ENCODE results near the gene GABRG3. TPM values are rescaled to one million over a fixed set of nuclear protein-coding genes. Genes with fewer than 3 reads are reported as not detected.

GABRG3 gene
- total RNA-seq, 1 experiment from 2014 or later: not detected

- H3K9me3 ChIP-seq (ENCODE audit: low read length): peaks cover 44% of the 10 kb centered on the region
- H3K79me2 ChIP-seq (ENCODE audit: low read length): no peaks in the 10 kb centered on the region
- H2AFZ ChIP-seq (ENCODE audit: low read length): no peak overlapping the region
- no peak overlapping the region for H3K4me2 ChIP-seq (ENCODE audit: low read depth, low read length, poor library complexity, severe bottlenecking)
- H3K4me3 ChIP-seq (ENCODE audit: low read length): no peak overlapping the region
- H3K36me3 ChIP-seq (ENCODE audit: insufficient read depth, low read length): no peaks in the 10 kb centered on the region
- H3K9me2 ChIP-seq (replicated peaks; ENCODE audit: insufficient read depth, low read length): no peaks in the 10 kb centered on the region
- no peak for DNase-seq
- no peaks in the 10 kb centered on the region for H3K4me1 ChIP-seq (ENCODE audit: low read length)
- H4K20me1 ChIP-seq (ENCODE audit: insufficient read depth, low read depth, low read length): no peaks in the 10 kb centered on the region
- no peaks in the 10 kb centered on the region for H3K27me3 ChIP-seq (ENCODE audit: low read length)
- no peak overlapping the region for H3K27ac ChIP-seq (ENCODE audit: low read length)
- no peak overlapping the region for H3K9ac ChIP-seq (ENCODE audit: low read length)
These were observed 289.5 kb downstream of the GABRG3 start for GRCh38 chr15:27260523-27260922.

DNA sequence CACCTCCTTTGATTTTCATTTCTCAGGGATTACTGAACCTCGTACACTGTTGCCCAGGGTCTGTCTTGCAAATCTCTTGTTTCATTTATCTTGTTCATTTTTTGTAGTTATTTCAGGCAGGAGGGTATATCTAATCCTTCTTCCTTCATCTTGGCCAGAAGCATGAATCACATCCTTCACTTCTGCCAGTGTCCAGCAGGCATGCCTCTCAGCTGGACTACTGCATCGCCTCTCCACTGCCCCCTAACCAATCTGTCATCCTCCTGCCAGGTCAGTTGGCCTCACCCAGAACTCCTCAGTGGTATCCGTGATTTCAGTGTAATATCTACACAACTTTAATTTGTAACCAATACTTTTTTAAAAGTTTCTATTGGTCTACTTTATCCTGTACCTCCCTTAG is 297.9 kb downstream of the GABRG3 start:
- no peak overlapping the region for H3K4me3 ChIP-seq (ENCODE audit: low read length)
- H2AFZ ChIP-seq (ENCODE audit: low read length): no peak overlapping the region
- H3K4me2 ChIP-seq (ENCODE audit: low read depth, low read length, poor library complexity, severe bottlenecking): no peak overlapping the region
- H4K20me1 ChIP-seq (ENCODE audit: insufficient read depth, low read depth, low read length): no peaks in the 10 kb centered on the region
- H3K79me2 ChIP-seq (ENCODE audit: low read length): no peaks in the 10 kb centered on the region
- no peak for DNase-seq
- H3K27me3 ChIP-seq (ENCODE audit: low read length): no peaks in the 10 kb centered on the region
- H3K9ac ChIP-seq (ENCODE audit: low read length): no peak overlapping the region
- no peaks in the 10 kb centered on the region for H3K36me3 ChIP-seq (ENCODE audit: insufficient read depth, low read length)
- H3K9me2 ChIP-seq (replicated peaks; ENCODE audit: insufficient read depth, low read length): no peaks in the 10 kb centered on the region
- peaks cover 32% of the 10 kb centered on the region for H3K9me3 ChIP-seq (ENCODE audit: low read length)
- H3K4me1 ChIP-seq (ENCODE audit: low read length): no peaks in the 10 kb centered on the region
- H3K27ac ChIP-seq (ENCODE audit: low read length): no peak overlapping the region

DNA sequence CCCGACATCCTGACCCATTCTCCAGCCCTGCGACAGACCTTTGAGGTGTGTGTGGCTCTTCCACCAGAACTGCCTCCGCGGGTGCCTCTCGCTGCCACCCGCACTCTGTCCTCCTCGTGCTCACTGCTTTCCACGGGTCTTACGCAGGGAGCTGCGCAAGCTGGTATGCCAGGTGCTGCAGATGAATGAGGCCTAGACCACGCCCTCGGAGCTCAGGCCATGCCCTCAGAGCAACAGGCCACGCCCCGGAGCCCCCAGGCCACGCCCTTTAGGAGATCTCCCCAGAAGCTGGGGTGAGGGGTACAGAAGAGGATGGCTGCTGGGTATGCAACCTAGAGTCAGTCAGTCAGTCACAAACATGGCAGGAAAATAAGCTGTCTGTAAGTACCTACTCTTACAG is 300.3 kb downstream of the GABRG3 start:
- no peaks in the 10 kb centered on the region for H3K27me3 ChIP-seq (ENCODE audit: low read length)
- no peaks in the 10 kb centered on the region for H3K79me2 ChIP-seq (ENCODE audit: low read length)
- H3K9me3 ChIP-seq (ENCODE audit: low read length): peaks cover 30% of the 10 kb centered on the region
- no peak overlapping the region for H3K4me3 ChIP-seq (ENCODE audit: low read length)
- H3K4me2 ChIP-seq (ENCODE audit: low read depth, low read length, poor library complexity, severe bottlenecking): no peak overlapping the region
- H3K36me3 ChIP-seq (ENCODE audit: insufficient read depth, low read length): no peaks in the 10 kb centered on the region
- H3K27ac ChIP-seq (ENCODE audit: low read length): no peak overlapping the region
- no peak overlapping the region for H2AFZ ChIP-seq (ENCODE audit: low read length)
- no peaks in the 10 kb centered on the region for H4K20me1 ChIP-seq (ENCODE audit: insufficient read depth, low read depth, low read length)
- no peaks in the 10 kb centered on the region for H3K9me2 ChIP-seq (replicated peaks; ENCODE audit: insufficient read depth, low read length)
- H3K9ac ChIP-seq (ENCODE audit: low read length): no peak overlapping the region
- no peak for DNase-seq
- H3K4me1 ChIP-seq (ENCODE audit: low read length): no peaks in the 10 kb centered on the region

DNA sequence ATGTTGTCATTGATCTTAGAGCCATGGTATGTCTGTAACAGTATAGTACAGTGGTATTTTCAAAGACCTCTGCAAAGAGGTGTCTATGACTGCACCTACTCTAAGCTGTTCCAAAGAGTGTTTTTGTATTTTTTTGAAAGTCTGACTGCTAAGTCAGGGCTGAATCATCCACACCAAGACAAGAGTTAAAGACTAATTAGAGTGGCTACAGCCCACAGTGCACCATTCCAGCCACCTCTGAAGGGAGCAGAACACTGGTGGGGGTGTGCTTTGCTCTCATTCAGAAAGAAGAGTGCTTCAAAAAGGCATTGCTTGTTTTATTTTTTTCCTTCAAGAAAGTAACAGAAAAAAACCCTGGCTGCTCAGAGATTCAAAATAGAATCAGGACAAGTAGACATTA is 301.4 kb downstream of the GABRG3 start:
- no peaks in the 10 kb centered on the region for H3K79me2 ChIP-seq (ENCODE audit: low read length)
- H3K36me3 ChIP-seq (ENCODE audit: insufficient read depth, low read length): no peaks in the 10 kb centered on the region
- H3K9me2 ChIP-seq (replicated peaks; ENCODE audit: insufficient read depth, low read length): no peaks in the 10 kb centered on the region
- DNase-seq: no peak
- H3K27ac ChIP-seq (ENCODE audit: low read length): no peak overlapping the region
- no peaks in the 10 kb centered on the region for H3K4me1 ChIP-seq (ENCODE audit: low read length)
- no peak overlapping the region for H3K9ac ChIP-seq (ENCODE audit: low read length)
- no peaks in the 10 kb centered on the region for H3K27me3 ChIP-seq (ENCODE audit: low read length)
- H3K9me3 ChIP-seq (ENCODE audit: low read length): peaks cover 26% of the 10 kb centered on the region
- no peak overlapping the region for H2AFZ ChIP-seq (ENCODE audit: low read length)
- H3K4me3 ChIP-seq (ENCODE audit: low read length): no peak overlapping the region
- no peaks in the 10 kb centered on the region for H4K20me1 ChIP-seq (ENCODE audit: insufficient read depth, low read depth, low read length)
- H3K4me2 ChIP-seq (ENCODE audit: low read depth, low read length, poor library complexity, severe bottlenecking): no peak overlapping the region

GRCh38 chr15:27273506-27273905 is 302.5 kb downstream of the GABRG3 start:
- Histone ChIP-seq H2AFZ (ENCODE audit: low read length) (no peak overlapping the region), H3K4me2 (ENCODE audit: low read depth, low read length, poor library complexity, severe bottlenecking) (no peak overlapping the region), H3K9me2 (replicated peaks; ENCODE audit: insufficient read depth, low read length) (no peaks in the 10 kb centered on the region), H3K36me3 (ENCODE audit: insufficient read depth, low read length) (no peaks in the 10 kb centered on the region), H3K4me3 (ENCODE audit: low read length) (no peak overlapping the region), H3K9ac (ENCODE audit: low read length) (no peak overlapping the region), H3K27me3 (ENCODE audit: low read length) (no peaks in the 10 kb centered on the region), H3K79me2 (ENCODE audit: low read length) (no peaks in the 10 kb centered on the region), H3K4me1 (ENCODE audit: low read length) (no peaks in the 10 kb centered on the region), H3K27ac (ENCODE audit: low read length) (no peak overlapping the region), H3K9me3 (ENCODE audit: low read length) (peaks cover 24% of the 10 kb centered on the region), H4K20me1 (ENCODE audit: insufficient read depth, low read depth, low read length) (no peaks in the 10 kb centered on the region)
- DNase-seq: no peak

GRCh38 chr15:27278761-27279160 is 307.8 kb downstream of the GABRG3 start:
- Histone ChIP-seq H2AFZ (ENCODE audit: low read length) (no peak overlapping the region), H3K4me3 (ENCODE audit: low read length) (no peak overlapping the region), H3K9ac (ENCODE audit: low read length) (no peak overlapping the region), H3K9me3 (ENCODE audit: low read length) (peaks cover 25% of the 10 kb centered on the region), H3K27ac (ENCODE audit: low read length) (no peak overlapping the region), H4K20me1 (ENCODE audit: insufficient read depth, low read depth, low read length) (no peaks in the 10 kb centered on the region), H3K4me1 (ENCODE audit: low read length) (no peaks in the 10 kb centered on the region), H3K27me3 (ENCODE audit: low read length) (no peaks in the 10 kb centered on the region), H3K9me2 (replicated peaks; ENCODE audit: insufficient read depth, low read length) (no peaks in the 10 kb centered on the region), H3K4me2 (ENCODE audit: low read depth, low read length, poor library complexity, severe bottlenecking) (no peak overlapping the region), H3K36me3 (ENCODE audit: insufficient read depth, low read length) (no peaks in the 10 kb centered on the region), H3K79me2 (ENCODE audit: low read length) (no peaks in the 10 kb centered on the region)
- no peak for DNase-seq

GRCh38 chr15:27292641-27293040 is 321.7 kb downstream of the GABRG3 start:
- H3K27me3 ChIP-seq (ENCODE audit: low read length): no peaks in the 10 kb centered on the region
- DNase-seq: no peak
- H3K9ac ChIP-seq (ENCODE audit: low read length): no peak overlapping the region
- no peak overlapping the region for H3K27ac ChIP-seq (ENCODE audit: low read length)
- H3K9me3 ChIP-seq (ENCODE audit: low read length): peaks cover 30% of the 10 kb centered on the region
- H3K4me3 ChIP-seq (ENCODE audit: low read length): no peak overlapping the region
- no peak overlapping the region for H3K4me2 ChIP-seq (ENCODE audit: low read depth, low read length, poor library complexity, severe bottlenecking)
- no peaks in the 10 kb centered on the region for H3K9me2 ChIP-seq (replicated peaks; ENCODE audit: insufficient read depth, low read length)
- H2AFZ ChIP-seq (ENCODE audit: low read length): no peak overlapping the region
- no peaks in the 10 kb centered on the region for H4K20me1 ChIP-seq (ENCODE audit: insufficient read depth, low read depth, low read length)
- H3K4me1 ChIP-seq (ENCODE audit: low read length): no peaks in the 10 kb centered on the region
- H3K79me2 ChIP-seq (ENCODE audit: low read length): no peaks in the 10 kb centered on the region
- no peaks in the 10 kb centered on the region for H3K36me3 ChIP-seq (ENCODE audit: insufficient read depth, low read length)

DNA sequence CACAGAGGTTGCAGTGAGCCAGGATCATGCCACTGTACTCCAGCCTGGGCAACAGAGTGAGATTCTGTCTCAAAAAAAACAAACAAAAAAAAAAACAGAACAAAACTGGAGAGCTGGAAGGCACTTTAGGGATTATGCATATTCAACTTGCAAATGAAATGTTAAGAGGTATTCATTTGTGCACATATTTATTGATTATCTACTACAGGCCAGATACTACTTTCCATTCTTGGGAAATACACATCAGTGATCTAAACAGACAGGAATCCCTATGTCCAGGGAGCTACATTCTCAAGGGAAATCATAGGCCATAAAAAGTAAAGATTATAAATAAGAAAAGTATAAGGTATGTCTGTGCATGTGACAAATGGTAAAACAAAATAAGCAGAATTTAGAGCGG is 322.6 kb downstream of the GABRG3 start:
- Histone ChIP-seq H3K79me2 (ENCODE audit: low read length) (no peaks in the 10 kb centered on the region), H3K9me3 (ENCODE audit: low read length) (peaks cover 34% of the 10 kb centered on the region), H3K9ac (ENCODE audit: low read length) (no peak overlapping the region), H3K4me2 (ENCODE audit: low read depth, low read length, poor library complexity, severe bottlenecking) (no peak overlapping the region), H3K9me2 (replicated peaks; ENCODE audit: insufficient read depth, low read length) (no peaks in the 10 kb centered on the region), H3K27ac (ENCODE audit: low read length) (no peak overlapping the region), H2AFZ (ENCODE audit: low read length) (no peak overlapping the region), H3K27me3 (ENCODE audit: low read length) (no peaks in the 10 kb centered on the region), H3K36me3 (ENCODE audit: insufficient read depth, low read length) (no peaks in the 10 kb centered on the region), H4K20me1 (ENCODE audit: insufficient read depth, low read depth, low read length) (no peaks in the 10 kb centered on the region), H3K4me3 (ENCODE audit: low read length) (no peak overlapping the region), H3K4me1 (ENCODE audit: low read length) (no peaks in the 10 kb centered on the region)
- no peak for DNase-seq

GRCh38 chr15:27317736-27318135 is 346.8 kb downstream of the GABRG3 start:
- Histone ChIP-seq H3K9me2 (replicated peaks; ENCODE audit: insufficient read depth, low read length) (no peaks in the 10 kb centered on the region), H4K20me1 (ENCODE audit: insufficient read depth, low read depth, low read length) (no peaks in the 10 kb centered on the region), H3K27ac (ENCODE audit: low read length) (no peak overlapping the region), H3K9me3 (ENCODE audit: low read length) (peaks cover 45% of the 10 kb centered on the region), H3K4me2 (ENCODE audit: low read depth, low read length, poor library complexity, severe bottlenecking) (no peak overlapping the region), H3K4me3 (ENCODE audit: low read length) (no peak overlapping the region), H3K36me3 (ENCODE audit: insufficient read depth, low read length) (no peaks in the 10 kb centered on the region), H3K27me3 (ENCODE audit: low read length) (no peaks in the 10 kb centered on the region), H3K9ac (ENCODE audit: low read length) (no peak overlapping the region), H3K4me1 (ENCODE audit: low read length) (no peaks in the 10 kb centered on the region), H2AFZ (ENCODE audit: low read length) (no peak overlapping the region), H3K79me2 (ENCODE audit: low read length) (no peaks in the 10 kb centered on the region)
- DNase-seq: no peak

Measured in Karpas-422 (cell line).